Kidney capillary endothelial cell (primary cell): ENCODE measurements around the gene ELOA.
A peak's percentile ranks its signal among the peaks of the same experiment; 100 is the strongest.
"Not testable (repeated sequence)": the region's sequence is repeated elsewhere in the genome, so short reads cannot be mapped to it uniquely, and the experiment has no call there.

Experiments used
- DNase-seq: peaks from one replicate; pipeline ENCODE4 v3.0.0-alpha.2; 2018; ENCODE audit warnings: low spot score

Gene ELOA

GRCh38 chr1:23736437-23737134 lies 6.7 kb upstream of the ELOA start:
- no peak for DNase-seq

- no peak for DNase-seq
Measured at GRCh38 chr1:23741609-23742008, 1.7 kb upstream of the ELOA start.

GRCh38 chr1:23742670-23743286 lies 493 bp upstream of the ELOA start:
- DNase-seq, result no peak

- DNase-seq, result no peak
Measured at GRCh38 chr1:23745515-23745914, 2.2 kb downstream of the ELOA start.

GRCh38 chr1:23748016-23748415 lies 4.7 kb downstream of the ELOA start:
- no peak for DNase-seq

GRCh38 chr1:23751050-23751814 lies 8.0 kb downstream of the ELOA start:
- no peak for DNase-seq

- no peak for DNase-seq
Measured at GRCh38 chr1:23751815-23752200, 8.5 kb downstream of the ELOA start.

- DNase-seq, result no peak
Measured at GRCh38 chr1:23752909-23753308, 9.6 kb downstream of the ELOA start.

- DNase-seq, result no peak
Measured at GRCh38 chr1:23756676-23757075, 13.4 kb downstream of the ELOA start.

GRCh38 chr1:23757812-23758211 lies 14.5 kb downstream of the ELOA start:
- DNase-seq, result no peak

GRCh38 chr1:23759277-23759676 lies 16.0 kb downstream of the ELOA start:
- DNase-seq, result no peak

GRCh38 chr1:23763041-23763577 lies 19.8 kb downstream of the ELOA start:
- no peak for DNase-seq

- no peak for DNase-seq
Measured at GRCh38 chr1:23768733-23769132, 25.5 kb downstream of the ELOA start.

GRCh38 chr1:23772049-23772853 lies 29.0 kb downstream of the ELOA start:
- peak; percentile 72 for DNase-seq

GRCh38 chr1:23772854-23773242 lies 29.6 kb downstream of the ELOA start:
- DNase-seq, result no peak

GRCh38 chr1:23774174-23774880 lies 31.1 kb downstream of the ELOA start:
- no peak for DNase-seq

GRCh38 chr1:23776217-23776616 lies 32.9 kb downstream of the ELOA start:
- DNase-seq, result no peak

- DNase-seq, result peak; percentile 79
Measured at GRCh38 chr1:23777979-23778814, 34.9 kb downstream of the ELOA start, which contains the start of gene PITHD1. Gene PITHD1 (plus strand): TSS chr1:23778418. CDS start chr1:23778516, 98 bp downstream.

GRCh38 chr1:23779826-23780371 lies 36.6 kb downstream of the ELOA start:
- DNase-seq, result peak; percentile 58

GRCh38 chr1:23783141-23783540 lies 39.9 kb downstream of the ELOA start:
- DNase-seq, result not testable (repeated sequence)
